Measurements from ENCODE around the gene SCUBE3. TPM values are rescaled to one million over a fixed set of nuclear protein-coding genes. Genes with fewer than 3 reads are reported as not detected.

The SCUBE3 gene
- total and polyA plus RNA-seq, 7 experiments from 2014 or later: 0.05 to 0.12 TPM; not detected in 5

GRCh38 chr6:35275744-35276260 is 62.0 kb downstream of the SCUBE3 start:
- Mint-ChIP-seq H3K36me3 (peaks cover 0 to 8% (median 0%) of the 10 kb centered on the region in 5 donors), H3K27me3 (no peaks in the 10 kb centered on the region), H3K9me3 (no peaks in the 10 kb centered on the region), H3K4me1 (peaks cover 0 to 32% (median 19%) of the 10 kb centered on the region in 7 donors), H3K4me3 (no peak overlapping the region), H3K27ac (peak overlapping the region in 4 of 9 donors; percentile 2 to 56 (median 32))
- Histone ChIP-seq H3K27me3 (ENCODE audit: control insufficient read depth in 2 of 2, insufficient read depth in 2 of 2, low read length in 2 of 2) (no peaks in the 10 kb centered on the region), H3K27ac (ENCODE audit: low read depth, low read length) (no peak overlapping the region), H3K4me3 (ENCODE audit: low read length) (no peak overlapping the region), H3K36me3 (ENCODE audit: control insufficient read depth in 2 of 3, insufficient read depth in 3 of 3, low read length in 3 of 3) (peaks cover 0 to under 1% (median 0%) of the 10 kb centered on the region in 3 experiments), H3K9me3 (ENCODE audit: control insufficient read depth in 2 of 3, low read length in 3 of 3) (no peaks in the 10 kb centered on the region), H3K4me1 (ENCODE audit: control insufficient read depth in 2 of 2, insufficient read depth in 2 of 2, low read length in 2 of 2) (no peaks in the 10 kb centered on the region)
- POLR2A ChIA-PET: no interaction called here
- intact Hi-C loops (cut with micrococcal nuclease): no loop called here
- ATAC-seq: no peak
- CTCF ChIA-PET: no interaction called here
- DNase-seq: no peak

- ChIA-PET CTCF (no interaction called here), POLR2A (no interaction called here)
- ATAC-seq (no peak), DNase-seq (no peak)
- Mint-ChIP-seq H3K27me3 (no peaks in the 10 kb centered on the region), H3K36me3 (peaks cover 9 to 26% (median 15%) of the 10 kb centered on the region in 5 donors), H3K4me1 (peaks cover 0 to 32% (median 19%) of the 10 kb centered on the region in 7 donors), H3K27ac (no peak overlapping the region), H3K9me3 (no peaks in the 10 kb centered on the region), H3K4me3 (no peak overlapping the region)
- Histone ChIP-seq H3K27me3 (ENCODE audit: control insufficient read depth in 2 of 2, insufficient read depth in 2 of 2, low read length in 2 of 2) (no peaks in the 10 kb centered on the region), H3K4me3 (ENCODE audit: low read length) (no peak overlapping the region), H3K4me1 (ENCODE audit: control insufficient read depth in 2 of 2, insufficient read depth in 2 of 2, low read length in 2 of 2) (no peaks in the 10 kb centered on the region), H3K27ac (ENCODE audit: low read depth, low read length) (no peak overlapping the region), H3K9me3 (ENCODE audit: control insufficient read depth in 2 of 3, low read length in 3 of 3) (no peaks in the 10 kb centered on the region), H3K36me3 (ENCODE audit: control insufficient read depth in 2 of 3, insufficient read depth in 3 of 3, low read length in 3 of 3) (peaks cover 9 to 27% (median 10%) of the 10 kb centered on the region in 3 experiments)
- intact Hi-C loops (cut with micrococcal nuclease): no loop called here
Observed at GRCh38 chr6:35278708-35279107, 65.0 kb downstream of the SCUBE3 start.

GRCh38 chr6:35280903-35281302 is 67.1 kb downstream of the SCUBE3 start:
- no peaks in the 10 kb centered on the region for H3K4me1 ChIP-seq (ENCODE audit: control insufficient read depth in 2 of 2, insufficient read depth in 2 of 2, low read length in 2 of 2)
- H3K27me3 ChIP-seq (ENCODE audit: control insufficient read depth in 2 of 2, insufficient read depth in 2 of 2, low read length in 2 of 2): no peaks in the 10 kb centered on the region
- POLR2A ChIA-PET: no interaction called here
- Mint-ChIP-seq H3K4me3 (no peak overlapping the region), H3K36me3 (peaks cover 9 to 36% (median 18%) of the 10 kb centered on the region in 5 donors), H3K9me3 (no peaks in the 10 kb centered on the region), H3K27ac (peak overlapping the region in 1 of 9 donors; percentile 11), H3K27me3 (no peaks in the 10 kb centered on the region), H3K4me1 (peaks cover 0 to 15% (median 7%) of the 10 kb centered on the region in 7 donors)
- CTCF ChIA-PET: no interaction called here
- intact Hi-C loops (cut with micrococcal nuclease): no loop called here
- H3K9me3 ChIP-seq (ENCODE audit: control insufficient read depth in 2 of 3, low read length in 3 of 3): no peaks in the 10 kb centered on the region
- ATAC-seq (no peak), DNase-seq (no peak)
- peaks cover 12 to 45% (median 16%) of the 10 kb centered on the region in 3 experiments for H3K36me3 ChIP-seq (ENCODE audit: control insufficient read depth in 2 of 3, insufficient read depth in 3 of 3, low read length in 3 of 3)
- no peak overlapping the region for H3K27ac ChIP-seq (ENCODE audit: low read depth, low read length)
- no peak overlapping the region for H3K4me3 ChIP-seq (ENCODE audit: low read length)

GRCh38 chr6:35282472-35282871 is 68.7 kb downstream of the SCUBE3 start:
- Histone ChIP-seq H3K36me3 (ENCODE audit: control insufficient read depth in 2 of 3, insufficient read depth in 3 of 3, low read length in 3 of 3) (peaks cover 18 to 60% (median 22%) of the 10 kb centered on the region in 3 experiments), H3K27me3 (ENCODE audit: control insufficient read depth in 2 of 2, insufficient read depth in 2 of 2, low read length in 2 of 2) (no peaks in the 10 kb centered on the region), H3K4me3 (ENCODE audit: low read length) (no peak overlapping the region), H3K4me1 (ENCODE audit: control insufficient read depth in 2 of 2, insufficient read depth in 2 of 2, low read length in 2 of 2) (no peaks in the 10 kb centered on the region), H3K27ac (ENCODE audit: low read depth, low read length) (no peak overlapping the region), H3K9me3 (ENCODE audit: control insufficient read depth in 2 of 3, low read length in 3 of 3) (no peaks in the 10 kb centered on the region)
- no peak for ATAC-seq
- Mint-ChIP-seq H3K9me3 (no peaks in the 10 kb centered on the region), H3K27me3 (no peaks in the 10 kb centered on the region), H3K27ac (peak overlapping the region in 1 of 9 donors; percentile 19), H3K36me3 (peaks cover 9 to 50% (median 26%) of the 10 kb centered on the region in 5 donors), H3K4me3 (no peak overlapping the region), H3K4me1 (peaks cover 0 to 11% (median 2%) of the 10 kb centered on the region in 7 donors)
- CTCF ChIA-PET: interaction anchor here (1.4 kb wide), 1 partner anchor 11 kb away, joined by 4 read pairs; no protein-coding TSS in a partner anchor
- intact Hi-C loops (cut with micrococcal nuclease): no loop called here
- DNase-seq: no peak
- POLR2A ChIA-PET: no interaction called here

GRCh38 chr6:35283361-35283760 is 69.6 kb downstream of the SCUBE3 start:
- Mint-ChIP-seq H3K4me3 (peak overlapping the region in 1 of 10 donors; percentile 16), H3K36me3 (peaks cover 9 to 56% (median 26%) of the 10 kb centered on the region in 5 donors), H3K27me3 (no peaks in the 10 kb centered on the region), H3K9me3 (no peaks in the 10 kb centered on the region), H3K27ac (peak overlapping the region in 2 of 9 donors; percentile 19 to 34), H3K4me1 (peaks cover 0 to 11% (median 1%) of the 10 kb centered on the region in 7 donors)
- DNase-seq: no peak
- Histone ChIP-seq H3K4me1 (ENCODE audit: control insufficient read depth in 2 of 2, insufficient read depth in 2 of 2, low read length in 2 of 2) (no peaks in the 10 kb centered on the region), H3K4me3 (ENCODE audit: low read length) (no peak overlapping the region), H3K27me3 (ENCODE audit: control insufficient read depth in 2 of 2, insufficient read depth in 2 of 2, low read length in 2 of 2) (no peaks in the 10 kb centered on the region), H3K36me3 (ENCODE audit: control insufficient read depth in 2 of 3, insufficient read depth in 3 of 3, low read length in 3 of 3) (peaks cover 18 to 69% (median 22%) of the 10 kb centered on the region in 3 experiments), H3K9me3 (ENCODE audit: control insufficient read depth in 2 of 3, low read length in 3 of 3) (no peaks in the 10 kb centered on the region), H3K27ac (ENCODE audit: low read depth, low read length) (no peak overlapping the region)
- POLR2A ChIA-PET: interaction anchor here (0.7 kb wide), 1 partner anchor 28 kb away, joined by 3 read pairs; no protein-coding TSS in a partner anchor
- no peak for ATAC-seq
- intact Hi-C loops (cut with micrococcal nuclease): no loop called here
- CTCF ChIA-PET: interaction anchor here (1.4 kb wide), 1 partner anchor 10 kb away, joined by 4 read pairs; no protein-coding TSS in a partner anchor

GRCh38 chr6:35287671-35288396 is 74.1 kb downstream of the SCUBE3 start:
- no peaks in the 10 kb centered on the region for H3K9me3 Mint-ChIP-seq
- H3K27me3 Mint-ChIP-seq: no peaks in the 10 kb centered on the region
- no peak overlapping the region for H3K4me3 Mint-ChIP-seq
- no peak for ATAC-seq
- Histone ChIP-seq H3K36me3 (ENCODE audit: control insufficient read depth in 2 of 3, insufficient read depth in 3 of 3, low read length in 3 of 3) (peaks cover 12 to 93% (median 24%) of the 10 kb centered on the region in 3 experiments), H3K4me1 (ENCODE audit: control insufficient read depth in 2 of 2, insufficient read depth in 2 of 2, low read length in 2 of 2) (no peaks in the 10 kb centered on the region), H3K4me3 (ENCODE audit: low read length) (no peak overlapping the region), H3K9me3 (ENCODE audit: control insufficient read depth in 2 of 3, low read length in 3 of 3) (no peaks in the 10 kb centered on the region), H3K27me3 (ENCODE audit: control insufficient read depth in 2 of 2, insufficient read depth in 2 of 2, low read length in 2 of 2) (no peaks in the 10 kb centered on the region), H3K27ac (ENCODE audit: low read depth, low read length) (no peak overlapping the region)
- no peak overlapping the region for H3K27ac Mint-ChIP-seq
- peaks cover 12 to 71% (median 20%) of the 10 kb centered on the region in 5 donors for H3K36me3 Mint-ChIP-seq
- intact Hi-C loops (cut with micrococcal nuclease): no loop called here
- POLR2A ChIA-PET: interaction anchor here (0.5 to 0.7 kb wide), 2 partner anchors 40 to 220 kb away, joined by 3 to 4 read pairs; no protein-coding TSS in a partner anchor
- DNase-seq: no peak
- CTCF ChIA-PET: interaction anchor here (0.7 to 3.2 kb wide), 4 partner anchors 9 to 162 kb away, joined by 3 to 15 read pairs (median 4); partner anchors contain the start of gene DEF6
- H3K4me1 Mint-ChIP-seq: no peaks in the 10 kb centered on the region
